IMR-90 (cell line): Measurements from ENCODE around the gene TOGARAM2. TPM values are rescaled to one million over a fixed set of nuclear protein-coding genes. Genes with fewer than 3 reads are reported as not detected.
A peak's percentile ranks its signal among the peaks of the same experiment; 100 is the strongest.

Experiments used
- ATAC-seq: fragments of 200-7000 bp; cut with Tn5 transposase; 2 replicates; pipeline ENCODE4 v1.9.1; 2020; ENCODE audit warnings: low read depth, mild to moderate bottlenecking, moderate library complexity
- BruUV-seq: library from RNA; stranded (reverse); fragments of 400-500 nt; replicated peaks from 2 replicates; lab custom pipeline; 2021; lab: Mats Ljungman, UMichigan
- CTCF ChIA-PET: fragments of 300-600 bp; formaldehyde crosslinking; extraction: SDS; loops from one replicate; lab custom pipeline; 2021; ENCODE audit warnings: antibody characterized with exemption; lab: Yijun Ruan, JAX
- POLR2A ChIA-PET: fragments of 300-600 bp; sonication (Branson Sonifier 250); formaldehyde crosslinking; loops from one replicate; lab custom pipeline; 2022; ENCODE audit warnings: antibody characterized with exemption; ENCODE audit not compliant: unreplicated experiment; lab: Charles Lee
- DNase-seq: peaks from one replicate; pipeline ENCODE4 v3.0.0; 2013
- H2AFZ ChIP-seq: replicated peaks from 2 replicates; pipeline ENCODE3; 2013; ENCODE audit warnings: low read length, mild to moderate bottlenecking; ENCODE audit not compliant: poor library complexity
- H2AK5ac ChIP-seq: 2 replicates; pipeline ENCODE4 v1.6.1; 2013; ENCODE audit warnings: low read depth, low read length, inconsistent platforms
- H2AK9ac ChIP-seq: replicated peaks from 2 replicates; pipeline ENCODE3; 2013; ENCODE audit warnings: mild to moderate bottlenecking, low read depth, low read length, moderate library complexity; ENCODE audit not compliant: poor library complexity
- H2BK120ac ChIP-seq: 2 replicates; pipeline ENCODE4 v1.6.1; 2013; ENCODE audit warnings: low read depth, low read length, inconsistent platforms
- H2BK15ac ChIP-seq: 3 replicates; pipeline ENCODE4 v1.6.1; 2013; ENCODE audit warnings: low read depth, low read length, inconsistent platforms
- H2BK20ac ChIP-seq: 2 replicates; pipeline ENCODE4 v1.6.1; 2013; ENCODE audit warnings: low read depth, mild to moderate bottlenecking, inconsistent platforms, low read length, moderate library complexity
- H2BK5ac ChIP-seq: 2 replicates; pipeline ENCODE4 v1.6.1; 2013; ENCODE audit warnings: mild to moderate bottlenecking, low read depth, low read length, inconsistent platforms; ENCODE audit not compliant: poor library complexity, severe bottlenecking
- H3K14ac ChIP-seq: replicated peaks from 2 replicates; pipeline ENCODE4 v1.6.1; 2013; ENCODE audit warnings: low read depth, low read length, inconsistent platforms
- H3K18ac ChIP-seq: 2 replicates; pipeline ENCODE4 v1.6.1; 2013; ENCODE audit warnings: low read depth, low read length, control low read depth
- H3K23ac ChIP-seq: 2 replicates; pipeline ENCODE4 v1.6.1; 2013; ENCODE audit warnings: low read depth, low read length, inconsistent platforms
- H3K27ac ChIP-seq: 2 replicates; pipeline ENCODE4 v1.5.1; 2013; ENCODE audit warnings: mild to moderate bottlenecking, control low read depth, low read length; ENCODE audit not compliant: insufficient read depth
- H3K27me3 ChIP-seq: 2 replicates; pipeline ENCODE4 v1.6.1; 2013; ENCODE audit warnings: low read length; ENCODE audit not compliant: control insufficient read depth, insufficient read depth
- H3K36me3 ChIP-seq: 2 replicates; pipeline ENCODE4 v1.6.1; 2013; ENCODE audit warnings: low read length, mixed read lengths; ENCODE audit not compliant: control insufficient read depth, insufficient read depth
- H3K4ac ChIP-seq: 2 replicates; pipeline ENCODE4 v1.6.1; 2013; ENCODE audit warnings: low read depth, low read length, inconsistent platforms
- H3K4me1 ChIP-seq: 2 replicates; pipeline ENCODE4 v1.6.1; 2013; ENCODE audit warnings: low read length, mixed read lengths; ENCODE audit not compliant: control insufficient read depth, insufficient read depth
- H3K4me2 ChIP-seq: 2 replicates; pipeline ENCODE4 v1.6.1; 2013; ENCODE audit warnings: low read depth, mild to moderate bottlenecking, control low read depth, low read length, moderate library complexity
- H3K4me3 ChIP-seq: 2 replicates; pipeline ENCODE4 v1.5.1; 2013; ENCODE audit warnings: low read depth, mild to moderate bottlenecking, control low read depth, low read length, moderate library complexity; ENCODE audit not compliant: insufficient read depth
- H3K56ac ChIP-seq: 2 replicates; pipeline ENCODE4 v1.6.1; 2013; ENCODE audit warnings: low read length, inconsistent platforms; ENCODE audit not compliant: insufficient read depth; ENCODE audit errors: extremely low read depth
- H3K79me1 ChIP-seq, 2 experiments: 2 replicates each; pipeline ENCODE4 v1.6.1; 2013; ENCODE audit warnings: low read length in 2 of 2, inconsistent platforms in 1 of 2, low read depth in 1 of 2
- H3K9ac ChIP-seq: 2 replicates; pipeline ENCODE4 v1.6.1; 2013; ENCODE audit warnings: low read depth, low read length, control low read depth
- H3K9me1 ChIP-seq: 2 replicates; pipeline ENCODE4 v1.6.1; 2013; ENCODE audit warnings: low read length, inconsistent platforms; ENCODE audit not compliant: insufficient read depth
- H3K9me3 ChIP-seq: 2 replicates; pipeline ENCODE4 v1.6.1; 2013; ENCODE audit warnings: low read length; ENCODE audit not compliant: control insufficient read depth, insufficient read depth
- H4K20me1 ChIP-seq: 2 replicates; pipeline ENCODE4 v1.6.1; 2013; ENCODE audit warnings: low read length, inconsistent platforms; ENCODE audit not compliant: insufficient read depth
- H4K5ac ChIP-seq: 2 replicates; pipeline ENCODE4 v1.6.1; 2013; ENCODE audit warnings: mild to moderate bottlenecking, low read depth, low read length, control low read depth
- H4K8ac ChIP-seq, 2 experiments: 2 replicates each; pipeline ENCODE4 v1.6.1; 2013; ENCODE audit warnings: low read depth in 2 of 2, low read length in 2 of 2, control low read depth in 1 of 2, inconsistent platforms in 1 of 2
- H4K91ac ChIP-seq: 2 replicates; pipeline ENCODE4 v1.6.1; 2013; ENCODE audit warnings: low read depth, low read length, inconsistent platforms; ENCODE audit not compliant: insufficient read depth
- BHLHE40 ChIP-seq: fragments of 150-350 bp; IDR thresholded peaks from 2 replicates; pipeline ENCODE4 v1.6.1; 2016; ENCODE audit warnings: mild to moderate bottlenecking, low read depth, low read length
- CEBPB ChIP-seq: IDR thresholded peaks from 2 replicates; pipeline ENCODE4 v1.6.1; 2012; ENCODE audit warnings: low read depth, low read length, improper control_type of control experiment
- MAFK ChIP-seq: IDR thresholded peaks from 2 replicates; pipeline ENCODE4 v1.6.1; 2012; ENCODE audit warnings: low read depth, low read length, improper control_type of control experiment
- MXI1 ChIP-seq: IDR thresholded peaks from 2 replicates; pipeline ENCODE4 v1.6.1; 2012; ENCODE audit warnings: low read depth, mild to moderate bottlenecking, low read length, moderate library complexity, borderline replicate concordance
- POLR2A ChIP-seq: IDR thresholded peaks from 2 replicates; pipeline ENCODE4 v1.6.1; 2012; ENCODE audit warnings: mild to moderate bottlenecking, low read depth, low read length
- SMC3 ChIP-seq: fragments of 150-350 bp; IDR thresholded peaks from 2 replicates; pipeline ENCODE4 v1.6.1; 2016; ENCODE audit warnings: low read depth, mild to moderate bottlenecking, antibody characterized with exemption, low read length, moderate library complexity
- WGBS, 2 experiments: methylation state at CpG; one replicate each; pipeline versions ENCODE4 v1.1.5 to v1.1.7; 2013; ENCODE audit warnings: missing lambda C conversion rate in 2 of 2; ENCODE audit not compliant: insufficient read length in 1 of 2; ENCODE audit errors: extremely low coverage in 2 of 2; 5-methylcytosine and 5-hydroxymethylcytosine counted together
- dilution Hi-C: fragments of 300-500 bp; cut with HindIII; formaldehyde crosslinking; loops from one replicate; pipeline ENCODE4 v1.14.3; 2018; ENCODE audit warnings: low sequenced_read_pairs; ENCODE audit not compliant: unreplicated experiment
- in situ Hi-C: fragments of 300-500 bp; cut with MboI; formaldehyde crosslinking; loops from 3 replicates; pipeline ENCODE4 v1.14.3; 2019; ENCODE audit warnings: low sequenced_read_pairs, inconsistent platforms, mixed read lengths
- intact Hi-C: fragments of 100-400 bp; cut with micrococcal nuclease; formaldehyde crosslinking; loops from 2 replicates; pipeline ENCODE4 v1.10.0; 2022
- polyA plus RNA-seq, 3 experiments: library from polyadenylated mRNA; depleted of rRNA; stranded (reverse); fragments of >200 nt; gene quantifications; 2 replicates each; pipeline ENCODE4 v1.2.3, GENCODE V29; 2012; ENCODE audit warnings: low replicate concordance in 1 of 3
- total RNA-seq: library from RNA; depleted of rRNA; stranded (reverse); fragments of >200 nt; gene quantifications from 2 replicates; pipeline ENCODE4 v1.2.3, GENCODE V29; 2012
- TF ChIP-seq, protein P1 (sequence below): conservative IDR thresholded peaks from 2 replicates; pipeline ENCODE4 v1.5.1; 2012; ENCODE audit warnings: mild to moderate bottlenecking, low read depth, low read length, improper control_type of control experiment

TOGARAM2 gene
- total and polyA plus RNA-seq, 2 of the 4 experiments (the other 2 are of a cell fraction) = under 0.01 to 0.38 TPM

GRCh38 chr2:28982381-28982950, 1.4 kb downstream of the TOGARAM2 start:
- no peak for DNase-seq
- Histone ChIP-seq H3K18ac (no peak overlapping the region), H3K23ac (no peak overlapping the region), H3K79me1 (no peaks in the 10 kb centered on the region), H2BK5ac (no peak overlapping the region), H3K4me1 (peaks cover 16% of the 10 kb centered on the region), H3K27me3 (no peaks in the 10 kb centered on the region; the same call in 1 of the 2 replicates), H3K4ac (peak overlapping the region; percentile 78; the same call in 1 of the 2 replicates), H2BK20ac (no peak overlapping the region), H2BK15ac (no peak overlapping the region), H3K36me3 (no peaks in the 10 kb centered on the region), H4K8ac (no peak overlapping the region), H3K56ac (no peak overlapping the region), H2AFZ (peak overlapping the region; percentile 39), H3K9me3 (no peaks in the 10 kb centered on the region), H3K9ac (no peak overlapping the region), H4K91ac (peak overlapping the region; percentile 44; the same call in 1 of the 2 replicates), H3K14ac (no peak overlapping the region), H2AK9ac (peak overlapping the region; percentile 19), H3K27ac (no peak overlapping the region; the same call in 1 of the 2 replicates), H4K20me1 (no peaks in the 10 kb centered on the region), H2AK5ac (no peak overlapping the region), H2BK120ac (peak overlapping the region; percentile 47), H3K4me3 (no peak overlapping the region), H4K5ac (no peak overlapping the region), H3K4me2 (no peak overlapping the region), H3K9me1 (peaks cover 6% of the 10 kb centered on the region; the same call in 1 of the 2 replicates)
- intact Hi-C loops = loop anchor here (5.0 kb wide), 1 partner anchor 130 kb away; no protein-coding TSS in a partner anchor
- no TSS peak for BruUV-seq
- ChIA-PET CTCF (no interaction called here), POLR2A (no interaction called here)
- in situ Hi-C loops = no loop called here
- dilution Hi-C loops = no loop called here
- peak; percentile 62 for ATAC-seq
- 57% methylated on average over 3 of the region's 8 CpGs; no CpG with 5 or more reads in 1 of the 2 experiments for WGBS, 2 experiments
- TF ChIP-seq BHLHE40 = peak; percentile 24; the same call in 1 of the 2 replicates
- TF ChIP-seq, protein P1, sequence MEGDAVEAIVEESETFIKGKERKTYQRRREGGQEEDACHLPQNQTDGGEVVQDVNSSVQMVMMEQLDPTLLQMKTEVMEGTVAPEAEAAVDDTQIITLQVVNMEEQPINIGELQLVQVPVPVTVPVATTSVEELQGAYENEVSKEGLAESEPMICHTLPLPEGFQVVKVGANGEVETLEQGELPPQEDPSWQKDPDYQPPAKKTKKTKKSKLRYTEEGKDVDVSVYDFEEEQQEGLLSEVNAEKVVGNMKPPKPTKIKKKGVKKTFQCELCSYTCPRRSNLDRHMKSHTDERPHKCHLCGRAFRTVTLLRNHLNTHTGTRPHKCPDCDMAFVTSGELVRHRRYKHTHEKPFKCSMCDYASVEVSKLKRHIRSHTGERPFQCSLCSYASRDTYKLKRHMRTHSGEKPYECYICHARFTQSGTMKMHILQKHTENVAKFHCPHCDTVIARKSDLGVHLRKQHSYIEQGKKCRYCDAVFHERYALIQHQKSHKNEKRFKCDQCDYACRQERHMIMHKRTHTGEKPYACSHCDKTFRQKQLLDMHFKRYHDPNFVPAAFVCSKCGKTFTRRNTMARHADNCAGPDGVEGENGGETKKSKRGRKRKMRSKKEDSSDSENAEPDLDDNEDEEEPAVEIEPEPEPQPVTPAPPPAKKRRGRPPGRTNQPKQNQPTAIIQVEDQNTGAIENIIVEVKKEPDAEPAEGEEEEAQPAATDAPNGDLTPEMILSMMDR = no peak
- TF ChIP-seq SMC3 = no peak
- TF ChIP-seq CEBPB = no peak
- no peak for TF ChIP-seq MXI1
- no peak for TF ChIP-seq MAFK
- TF ChIP-seq POLR2A = no peak
